Epidermal melanocyte (primary cell): ENCODE results near the gene BORCS6.

Experiments used
- DNase-seq: peaks from one replicate; pipeline ENCODE4 v3.0.0; 2011; ENCODE audit warnings: low spot score; ENCODE audit not compliant: insufficient read length

BORCS6 gene

DNA sequence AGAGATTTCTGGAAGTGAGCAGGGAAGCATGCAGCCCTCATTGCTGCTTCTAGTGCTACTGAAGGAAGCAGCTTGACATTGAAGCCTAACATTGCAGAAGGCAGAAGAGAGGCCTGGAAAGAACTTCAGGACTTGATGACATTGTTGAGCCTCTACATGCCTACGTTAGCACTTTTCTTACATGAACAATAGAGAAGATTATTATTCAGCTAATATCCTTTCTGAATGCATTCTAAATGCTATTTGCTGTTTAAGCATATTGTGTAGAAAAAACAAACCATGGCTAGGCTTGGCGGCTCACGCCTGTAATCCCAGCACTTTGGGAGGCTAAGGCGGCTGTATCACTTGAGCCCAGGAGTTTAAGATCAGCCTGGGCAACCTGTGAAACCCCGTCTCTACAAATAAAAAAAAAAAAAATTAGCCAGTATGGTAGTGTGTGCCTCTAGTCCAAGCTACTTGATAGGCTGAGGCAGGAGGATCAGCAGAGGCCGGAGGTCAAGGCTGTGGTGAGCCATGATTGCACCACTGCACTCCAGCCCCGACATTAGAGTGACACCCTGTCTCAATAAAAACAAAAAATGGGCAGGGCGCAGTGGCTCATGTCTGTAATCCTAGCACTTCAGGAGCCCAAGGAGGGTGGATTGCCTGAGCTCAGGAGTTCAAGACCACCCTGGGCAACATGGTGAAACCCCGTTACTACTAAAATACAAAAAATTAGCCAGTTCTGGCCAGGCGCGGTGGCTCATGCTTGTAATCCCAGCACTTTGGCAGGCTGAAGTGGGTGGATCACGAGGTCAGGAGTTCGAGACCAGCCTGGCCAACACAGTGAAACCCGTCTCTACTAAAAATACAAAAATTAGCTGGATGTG lies 22.6 kb upstream of the BORCS6 start:
- DNase-seq = no peak

DNA sequence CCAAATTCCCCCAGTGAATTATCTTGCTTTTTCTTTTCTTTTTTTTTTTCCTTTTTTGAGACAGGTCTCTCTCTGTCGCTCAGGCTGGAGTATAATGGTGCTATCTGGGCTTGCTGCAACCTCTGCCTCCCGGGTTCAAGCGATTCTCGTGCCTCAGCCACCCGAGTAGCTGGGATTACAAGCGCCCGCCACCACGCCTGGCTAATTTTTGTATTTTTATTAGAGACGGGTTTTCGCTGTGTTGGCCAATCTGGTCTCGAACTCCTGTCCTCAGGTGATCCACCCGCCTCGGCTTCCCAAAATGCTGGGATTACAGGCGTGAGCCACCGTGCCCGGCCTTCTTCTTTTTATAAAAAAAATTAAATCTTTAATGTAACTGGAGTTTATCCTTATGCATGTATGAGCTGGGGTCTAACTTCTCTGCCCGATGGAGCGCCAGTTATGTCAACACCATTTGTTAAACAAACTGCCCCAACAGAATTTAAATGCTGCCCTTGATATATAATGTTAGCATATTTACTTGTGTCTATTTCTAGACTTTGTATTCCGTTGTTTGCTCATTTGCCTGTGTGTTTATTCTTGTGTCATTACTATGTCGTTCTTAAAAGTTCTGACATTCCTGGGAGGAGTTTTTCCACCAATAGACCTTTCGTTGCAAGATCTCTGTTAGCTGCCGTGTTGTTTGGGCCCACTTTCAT lies 20.9 kb upstream of the BORCS6 start:
- no peak for DNase-seq

DNA sequence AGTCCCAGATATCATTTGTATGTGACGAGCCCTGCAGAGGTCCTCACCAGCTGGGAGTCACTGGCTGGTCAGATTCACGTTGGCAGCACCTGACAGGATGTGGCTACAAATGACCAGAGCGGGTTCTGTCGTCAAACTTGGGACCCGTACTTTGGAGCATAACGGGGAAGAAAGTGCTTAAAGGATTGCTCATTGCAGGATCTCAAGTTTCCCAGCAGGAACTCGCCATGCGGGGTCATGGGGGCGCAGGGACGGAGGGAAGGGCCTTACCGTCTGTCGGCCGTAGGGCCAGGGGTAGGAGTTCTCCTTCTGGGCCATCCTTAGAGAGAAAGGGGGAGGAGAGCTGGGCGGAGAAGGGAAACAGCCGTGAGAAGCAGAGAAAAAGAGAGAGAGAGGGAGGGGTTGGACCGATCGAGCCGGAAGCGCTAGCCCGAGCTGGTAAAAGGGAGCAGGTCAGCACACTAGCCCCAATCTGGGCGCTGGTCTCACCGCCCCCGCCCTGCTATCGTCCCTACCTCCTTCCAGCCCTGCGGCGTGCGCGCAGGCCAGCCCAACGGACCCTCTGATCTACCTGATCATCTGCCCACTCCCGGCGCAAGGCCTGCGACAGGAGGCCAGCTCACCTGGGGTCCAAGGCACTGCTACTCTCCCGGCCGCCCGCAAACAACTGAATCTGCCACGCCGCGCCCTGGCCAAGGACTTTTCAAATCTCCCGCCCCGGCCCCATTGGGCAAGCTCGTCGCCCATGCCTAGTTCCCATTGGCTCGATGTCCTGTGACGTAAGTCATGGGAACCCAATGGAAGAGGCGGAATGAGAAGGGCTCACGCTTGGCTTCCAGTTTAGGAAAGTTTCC lies 20.2 kb upstream of the BORCS6 start, which contains the start of gene AURKB:
TSS of gene AURKB (minus strand) at position 669 of the 854 bp plus-strand sequence. CDS start at position 318, 351 bp downstream.
- DNase-seq = peak; percentile 99

DNA sequence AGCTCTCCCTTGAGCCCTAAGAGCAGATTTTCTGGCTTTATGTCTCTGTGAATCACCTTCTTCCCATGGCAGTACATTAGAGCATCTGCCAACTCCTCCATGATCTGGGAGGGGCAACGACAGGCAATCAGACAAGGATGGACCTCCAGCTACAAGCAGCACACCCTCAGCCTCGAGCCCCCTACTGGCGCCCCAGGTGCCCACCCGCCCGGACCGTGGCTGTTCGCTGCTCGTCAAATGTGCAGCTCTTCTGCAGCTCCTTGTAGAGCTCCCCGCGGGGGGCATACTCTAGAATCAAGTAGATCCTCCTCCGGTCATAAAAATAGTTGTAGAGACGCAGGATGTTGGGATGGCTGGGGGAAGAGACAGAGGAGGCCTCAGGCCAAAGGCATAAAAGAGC lies 16.6 kb upstream of the BORCS6 start:
- DNase-seq = no peak

DNA sequence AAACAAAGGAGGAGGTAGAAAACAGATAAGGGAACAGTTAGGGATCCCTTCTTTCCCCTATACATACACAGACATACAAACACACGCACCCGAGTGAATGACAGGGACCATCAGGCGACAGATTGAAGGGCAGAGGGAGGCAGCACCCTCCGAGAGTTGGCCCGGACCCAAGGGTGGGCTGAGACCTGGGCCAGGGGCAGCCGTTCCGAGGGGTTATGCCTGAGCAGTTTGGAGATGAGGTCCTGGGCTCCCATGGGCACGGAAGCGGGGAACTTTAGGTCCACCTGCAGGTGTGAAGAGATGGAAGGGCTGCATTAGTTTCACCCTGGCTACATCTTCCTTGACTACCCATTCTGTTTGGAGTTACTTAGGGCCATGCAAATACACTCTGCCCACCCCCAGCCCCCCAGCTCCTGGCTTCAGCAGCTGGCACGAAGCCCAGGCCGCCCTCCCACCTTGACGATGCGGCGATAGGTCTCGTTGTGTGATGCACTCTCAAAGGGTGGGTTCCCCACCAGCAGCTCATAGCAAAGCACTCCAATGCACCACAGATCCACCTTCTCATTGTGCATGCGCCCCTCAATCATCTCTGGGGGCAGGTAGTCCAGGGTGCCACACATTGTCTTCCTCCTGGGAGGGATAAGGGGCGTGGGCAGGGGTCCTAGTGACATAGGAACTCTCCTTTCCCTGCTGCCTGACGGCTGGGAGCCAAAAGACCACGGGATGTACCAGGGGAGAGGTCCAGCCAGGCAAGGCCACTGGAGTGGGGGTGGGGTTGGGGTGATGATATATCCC lies 15.0 kb upstream of the BORCS6 start:
- DNase-seq = no peak

DNA sequence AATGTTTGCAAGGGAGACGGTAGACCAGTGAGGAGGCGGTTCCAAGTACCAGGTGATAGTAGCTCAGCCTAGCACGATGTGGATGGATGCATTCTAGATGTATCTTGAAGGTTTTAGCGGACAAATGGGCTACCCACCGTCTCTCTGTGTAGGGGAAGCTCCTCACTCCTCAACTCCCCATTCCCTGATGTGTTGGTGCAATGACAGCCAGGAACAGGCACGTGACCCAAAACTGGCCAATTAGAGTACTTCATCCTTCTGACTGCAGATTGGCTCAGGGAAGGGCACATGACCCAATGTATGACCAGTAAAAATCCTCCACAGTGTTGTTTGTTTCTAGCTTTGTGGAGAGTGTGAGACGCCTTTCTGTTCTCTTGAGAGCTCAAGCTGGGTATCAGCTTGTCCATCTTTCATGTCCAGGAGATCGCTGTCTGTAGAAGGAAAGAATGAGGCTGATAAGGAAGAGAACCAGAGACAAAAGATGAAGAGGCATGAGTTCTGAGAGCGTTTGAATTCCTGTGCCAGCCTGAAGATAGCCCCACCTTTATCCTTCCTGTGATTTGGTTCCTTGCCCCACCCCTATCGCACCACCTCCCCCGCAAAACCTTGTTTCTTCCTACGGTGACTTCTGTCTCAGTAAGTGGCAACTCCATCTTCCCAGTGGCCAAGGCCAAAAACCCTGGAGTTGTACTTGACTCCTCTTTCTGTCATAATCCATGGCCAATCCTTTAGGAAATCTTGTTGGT lies 2.3 kb upstream of the BORCS6 start:
- DNase-seq = peak; percentile 94

DNA sequence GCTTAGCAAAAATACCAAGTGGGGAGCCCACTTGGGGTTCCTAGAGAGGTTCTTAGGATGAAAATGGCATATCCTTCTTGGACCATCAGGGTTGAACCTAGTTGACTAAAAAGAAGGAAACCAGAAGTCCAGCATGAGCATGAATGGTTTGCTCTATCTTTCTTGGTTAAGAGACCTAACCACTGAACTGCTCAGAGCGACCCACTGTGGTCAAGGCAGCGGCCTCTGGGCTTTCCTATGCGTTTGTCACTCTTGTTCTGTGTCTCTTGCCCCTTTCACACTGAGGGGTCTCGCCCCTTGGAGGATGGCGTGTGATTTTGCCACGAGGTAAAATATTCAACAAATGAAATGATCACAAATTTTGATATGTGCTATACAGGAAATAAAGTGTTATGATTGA lies 526 bp upstream of the BORCS6 start:
- DNase-seq = no peak

DNA sequence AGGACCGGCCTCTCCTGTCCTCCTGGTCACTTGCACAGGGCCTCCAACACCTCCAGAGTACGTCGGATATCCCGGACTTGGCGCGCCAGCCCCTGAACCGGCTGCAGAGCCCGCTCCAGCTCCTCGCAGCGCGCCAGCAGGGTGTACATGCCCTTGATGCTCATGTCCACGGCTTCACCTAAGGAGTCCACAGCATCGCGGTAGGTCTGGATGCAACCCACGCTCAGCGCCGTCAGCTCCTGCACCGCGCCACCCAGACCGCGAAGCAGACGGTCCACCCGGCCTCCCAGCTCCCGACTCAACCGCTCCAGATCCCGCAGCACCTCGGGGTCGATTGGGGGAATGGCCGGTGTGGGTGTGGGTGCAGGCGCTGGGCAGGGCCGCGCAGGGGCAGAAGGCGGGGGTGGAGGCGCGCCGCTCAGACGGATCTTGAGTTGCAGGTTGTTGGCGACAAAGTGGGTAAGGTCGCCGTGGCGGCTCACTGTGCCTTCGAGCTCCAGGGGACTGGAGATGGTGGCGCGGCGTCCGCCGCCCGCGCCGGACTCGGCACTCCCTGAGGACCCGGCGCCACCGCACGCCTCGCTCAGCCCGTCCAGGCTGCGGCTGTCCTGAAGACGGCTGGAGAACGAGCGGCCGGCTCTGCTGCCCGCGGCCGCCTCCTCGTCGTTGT lies 804 bp downstream of the BORCS6 start:
- DNase-seq = no peak

DNA sequence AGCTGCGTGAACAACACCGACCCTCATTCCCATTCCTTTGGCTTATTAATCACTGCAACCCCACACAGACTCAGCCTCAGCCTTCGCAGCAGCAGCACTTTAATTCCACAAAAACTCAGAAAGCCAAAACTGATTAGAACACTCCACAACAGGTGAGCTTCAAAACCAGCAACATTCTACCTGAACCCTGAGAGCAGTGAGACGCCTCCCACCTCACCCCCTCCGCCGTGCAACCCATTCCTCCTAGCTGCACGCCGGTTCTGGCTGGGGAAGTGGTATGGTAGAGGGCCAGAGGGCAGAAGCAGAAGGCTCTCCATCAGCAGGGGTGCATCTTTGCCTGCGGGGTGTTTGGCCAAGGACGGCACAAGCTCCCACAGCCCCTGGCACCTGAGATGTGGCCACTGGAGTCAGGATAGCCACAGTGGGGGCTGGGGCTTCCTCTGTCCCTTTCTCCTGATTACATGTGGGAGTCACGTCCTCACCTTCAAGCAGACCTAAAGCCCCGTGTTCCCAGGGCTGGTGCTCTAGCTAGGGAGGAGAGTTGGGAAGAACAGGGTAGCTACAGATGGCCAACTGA lies 1.6 kb downstream of the BORCS6 start:
- no peak for DNase-seq

DNA sequence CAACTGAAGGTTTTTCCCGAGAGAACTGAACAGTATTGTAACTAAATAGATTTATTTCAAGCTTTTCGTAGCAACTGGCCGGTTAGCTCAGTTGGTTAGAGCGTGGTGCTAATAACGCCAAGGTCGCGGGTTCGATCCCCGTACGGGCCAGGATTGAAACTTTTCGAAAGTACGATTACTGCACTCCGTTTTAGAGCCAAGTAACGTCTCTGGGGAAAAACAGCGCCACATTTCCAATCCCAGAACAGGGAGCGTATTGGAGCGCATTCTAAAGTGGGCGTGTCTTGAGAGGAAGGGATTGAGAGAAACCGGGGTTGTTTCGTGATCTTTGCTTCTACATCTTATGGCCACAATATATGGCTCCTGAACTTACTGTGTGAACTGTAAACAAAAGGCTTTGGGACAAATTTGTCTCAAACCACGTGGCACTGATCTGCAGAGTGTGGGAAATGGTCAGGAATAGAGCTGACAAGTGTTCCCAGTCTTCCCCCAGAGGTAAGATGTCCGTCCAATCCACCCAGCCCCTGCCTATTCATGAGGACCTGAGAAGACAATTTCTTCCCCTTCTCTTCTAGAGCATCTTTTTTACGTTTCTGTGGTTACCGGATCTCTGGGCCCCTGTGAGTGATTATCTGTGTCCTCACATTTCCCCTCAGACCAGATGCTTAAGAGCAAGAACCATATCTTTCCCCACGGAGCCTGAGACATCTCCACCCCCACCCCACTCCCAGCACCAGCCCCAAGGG lies 2.3 kb downstream of the BORCS6 start:
- peak; percentile 85 for DNase-seq

DNA sequence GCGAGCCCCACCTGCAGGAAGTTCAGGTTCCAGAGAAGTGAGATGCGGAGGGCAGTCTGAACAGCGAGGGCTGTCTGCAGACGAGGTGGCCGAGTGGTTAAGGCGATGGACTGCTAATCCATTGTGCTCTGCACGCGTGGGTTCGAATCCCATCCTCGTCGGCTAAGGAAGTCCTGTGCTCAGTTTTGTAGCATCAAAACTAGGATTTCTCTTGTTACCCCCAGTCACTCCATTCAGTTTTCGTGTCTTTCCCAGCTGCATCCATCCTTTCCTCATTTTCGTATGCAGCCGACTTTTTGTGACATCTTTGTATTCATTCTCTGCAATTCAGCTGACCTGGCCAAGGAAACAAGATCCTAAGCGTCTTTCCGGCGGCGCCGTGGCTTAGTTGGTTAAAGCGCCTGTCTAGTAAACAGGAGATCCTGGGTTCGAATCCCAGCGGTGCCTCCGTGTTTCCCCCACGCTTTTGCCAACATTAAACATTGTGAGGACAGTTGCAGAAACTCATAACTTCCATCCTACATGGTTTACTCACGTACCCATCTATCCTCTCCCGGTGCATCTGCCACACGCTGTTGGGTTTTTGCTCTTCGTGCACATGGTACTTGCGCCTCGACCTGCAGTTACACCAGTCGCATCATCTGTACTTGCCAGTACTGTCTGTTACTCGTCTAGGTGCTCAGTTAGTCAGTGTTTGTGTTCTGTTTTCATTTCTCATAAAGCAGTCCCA lies 3.0 kb downstream of the BORCS6 start:
- DNase-seq = peak; percentile 43

DNA sequence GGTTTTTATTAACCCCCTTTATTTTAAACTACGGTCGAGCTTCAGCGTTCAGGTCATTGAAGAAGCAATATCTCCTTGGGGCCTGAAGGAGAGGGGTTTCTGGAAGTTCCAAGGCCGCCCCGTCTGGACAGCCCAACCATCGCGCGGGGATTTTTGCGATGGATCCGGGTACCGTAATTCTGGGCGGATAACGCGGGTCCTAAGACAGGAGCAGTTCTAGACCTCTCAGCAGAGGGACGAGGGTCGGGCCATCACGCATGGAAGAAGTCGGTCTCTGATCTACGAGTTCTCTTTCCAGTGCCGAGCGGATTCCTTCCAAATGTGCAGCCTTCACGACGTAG lies 3.6 kb downstream of the BORCS6 start:
- peak; percentile 37 for DNase-seq

DNA sequence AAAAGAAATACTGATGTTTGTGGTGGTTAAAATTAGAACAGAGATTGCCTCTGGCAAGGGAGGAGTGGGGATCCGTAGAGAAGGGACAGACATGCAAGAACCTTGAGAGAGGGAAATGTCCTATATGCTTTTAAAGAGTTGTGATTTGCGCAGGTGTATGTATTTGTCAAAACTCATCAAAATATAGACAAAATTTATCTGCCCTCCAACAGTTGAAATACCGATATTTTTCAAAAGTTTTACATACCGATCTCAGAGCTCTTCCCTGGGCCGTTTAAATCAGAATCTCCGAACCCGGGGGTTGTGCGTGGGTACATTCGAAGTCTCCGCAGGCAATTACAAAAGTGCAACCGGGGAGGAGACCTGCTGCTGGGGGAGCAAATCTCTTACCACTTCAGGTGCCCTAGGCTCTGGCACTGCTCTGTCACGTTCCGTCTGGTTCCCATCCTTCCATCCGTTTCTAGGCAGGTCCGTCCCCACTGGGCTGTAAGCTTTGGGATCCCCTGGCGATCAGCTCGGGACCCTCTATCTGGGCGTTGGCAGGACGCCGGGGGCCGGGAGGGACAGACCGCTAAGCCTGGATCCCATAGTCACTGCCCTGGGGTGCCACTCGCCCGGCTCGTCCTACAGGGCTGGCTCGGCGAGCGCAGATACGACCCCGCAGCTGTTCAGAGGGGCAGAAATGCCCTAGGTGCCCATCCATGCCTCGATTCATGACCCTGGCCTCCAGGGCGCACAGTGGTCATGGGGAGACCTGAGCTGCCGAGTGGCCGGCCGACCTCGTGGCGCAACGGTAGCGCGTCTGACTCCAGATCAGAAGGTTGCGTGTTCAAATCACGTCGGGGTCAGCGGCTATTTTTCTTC lies 4.2 kb downstream of the BORCS6 start:
- DNase-seq = peak; percentile 52

DNA sequence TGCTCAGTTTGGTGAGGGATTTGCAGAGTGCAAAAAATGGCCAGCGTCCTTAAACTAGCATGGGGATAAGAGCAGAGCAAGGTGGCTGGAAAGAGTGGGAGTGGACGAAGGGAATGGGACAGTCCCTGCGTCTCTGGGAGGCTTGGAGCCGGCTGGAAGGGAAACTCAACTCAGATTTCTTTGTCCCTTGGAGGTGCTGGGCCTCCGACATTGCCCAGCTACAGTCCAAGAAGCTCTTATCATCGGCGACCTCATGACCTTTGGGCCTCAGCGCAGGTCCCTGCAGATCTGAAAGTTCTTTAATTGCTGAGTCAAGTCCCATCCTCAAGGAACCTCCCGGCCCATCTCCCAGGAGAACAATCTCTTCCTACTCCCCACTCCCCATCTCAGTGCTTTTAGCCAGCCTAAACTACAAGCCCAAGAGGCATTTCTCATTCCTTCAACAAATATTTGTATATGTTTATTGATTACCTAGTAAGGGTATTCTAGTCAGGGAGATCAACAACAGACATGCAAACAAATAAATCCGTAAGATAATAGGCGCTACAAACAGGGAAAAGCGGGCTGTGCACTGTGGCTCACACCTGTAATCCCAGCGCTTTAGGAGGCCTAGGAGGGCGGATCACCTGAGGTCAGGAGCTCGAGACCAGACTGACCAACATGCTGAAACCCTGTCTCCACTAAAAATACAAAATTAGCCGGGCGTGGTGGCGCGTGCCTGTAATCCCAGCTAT lies 12.8 kb downstream of the BORCS6 start:
- DNase-seq = no peak

DNA sequence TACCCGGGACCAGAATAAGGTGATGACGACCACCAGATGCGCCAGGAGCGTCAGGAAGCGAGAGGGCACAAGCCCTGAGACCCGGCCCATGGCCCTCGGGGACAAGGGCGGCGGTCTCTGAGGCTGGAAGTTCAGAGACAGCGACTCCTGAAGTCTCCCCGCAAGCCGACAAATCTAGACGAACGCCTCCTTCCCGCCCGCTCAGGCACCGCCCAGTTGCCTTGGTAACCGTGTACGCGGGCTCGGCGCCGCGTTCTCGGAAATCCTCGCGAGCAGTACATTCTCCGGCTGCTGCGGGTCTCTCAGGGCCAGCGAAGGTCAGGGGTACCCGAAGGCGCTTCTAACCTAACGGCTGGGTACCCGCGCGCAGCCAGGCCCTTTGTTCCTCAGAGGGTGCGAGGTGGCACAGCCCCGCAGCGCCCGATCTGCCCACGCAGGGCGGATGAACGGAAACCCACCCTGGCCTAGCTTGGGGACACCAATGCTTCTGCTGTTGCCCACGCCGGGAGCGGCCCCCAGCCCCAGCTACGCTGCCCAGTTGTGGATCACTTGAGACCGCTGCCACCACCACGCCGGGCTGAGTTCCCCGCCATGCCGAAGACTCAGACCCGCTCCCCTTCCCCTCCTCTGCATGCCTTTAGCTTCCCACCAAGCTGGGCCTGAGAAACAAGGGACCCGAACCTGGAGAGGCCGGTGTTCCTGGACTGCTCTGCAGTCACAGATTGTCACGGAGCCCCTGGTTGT lies 13.6 kb downstream of the BORCS6 start, which contains the start of gene TMEM107:
TSS of gene TMEM107 (minus strand) at position 184 of the 744 bp plus-strand sequence. CDS start at position 90, 94 bp downstream.
- peak; percentile 84 for DNase-seq
